ENCODE measurements around the gene VPS35.

The VPS35 gene

GRCh38 chr16:46709469-46710005, 20.6 kb upstream of the VPS35 start:
- TF ChIP-seq NFIC (IDR thresholded peaks at IDR 0.05) = no peak
- TF ChIP-seq RAD21 (IDR thresholded peaks at IDR 0.05; ENCODE audit: low read depth) = no peak
- no peak for TF ChIP-seq FOXM1 (IDR thresholded peaks at IDR 0.05; ENCODE audit: borderline replicate concordance, low read depth)
- no peak for TF ChIP-seq TEAD4 (IDR thresholded peaks at IDR 0.05)
- no peak for TF ChIP-seq EGR1 (IDR thresholded peaks at IDR 0.05)
- TF ChIP-seq ZBTB7A (IDR thresholded peaks at IDR 0.05; ENCODE audit: low read depth) = no peak
- TF ChIP-seq YY1 (IDR thresholded peaks at IDR 0.05; ENCODE audit: low read depth) = no peak

GRCh38 chr16:46706642-46707041, 17.7 kb upstream of the VPS35 start:
- TF ChIP-seq REST (IDR thresholded peaks at IDR 0.05; ENCODE audit: low read depth) (no peak), USF1 (IDR thresholded peaks at IDR 0.05) (no peak), TCF12 (IDR thresholded peaks at IDR 0.05; ENCODE audit: low read depth) (no peak), TEAD4 (IDR thresholded peaks at IDR 0.05) (no peak), FOXM1 (IDR thresholded peaks at IDR 0.05; ENCODE audit: borderline replicate concordance, low read depth) (no peak), MAX (IDR thresholded peaks at IDR 0.05) (no peak), YY1 (IDR thresholded peaks at IDR 0.05; ENCODE audit: low read depth) (no peak), NFIC (IDR thresholded peaks at IDR 0.05) (no peak), TAF1 (IDR thresholded peaks at IDR 0.05; ENCODE audit: low read depth) (no peak), CEBPB (IDR thresholded peaks at IDR 0.05) (no peak)

- TF ChIP-seq ZBTB7A (IDR thresholded peaks at IDR 0.05; ENCODE audit: low read depth) (no peak), EP300 (IDR thresholded peaks at IDR 0.05; ENCODE audit: borderline replicate concordance) (no peak), TCF12 (IDR thresholded peaks at IDR 0.05; ENCODE audit: low read depth) (no peak), USF1 (IDR thresholded peaks at IDR 0.05) (no peak), RAD21 (IDR thresholded peaks at IDR 0.05; ENCODE audit: low read depth) (no peak), CEBPB (IDR thresholded peaks at IDR 0.05) (no peak), EGR1 (IDR thresholded peaks at IDR 0.05) (no peak), MAX (IDR thresholded peaks at IDR 0.05) (no peak), REST (IDR thresholded peaks at IDR 0.05; ENCODE audit: low read depth) (no peak), TEAD4 (IDR thresholded peaks at IDR 0.05) (no peak), TAF1 (IDR thresholded peaks at IDR 0.05; ENCODE audit: low read depth) (no peak), FOXM1 (IDR thresholded peaks at IDR 0.05; ENCODE audit: borderline replicate concordance, low read depth) (no peak), YY1 (IDR thresholded peaks at IDR 0.05; ENCODE audit: low read depth) (no peak)
Observed at GRCh38 chr16:46702030-46702429, 13.1 kb upstream of the VPS35 start.

- TF ChIP-seq RAD21 (IDR thresholded peaks at IDR 0.05; ENCODE audit: low read depth) (no peak), ZBTB7A (IDR thresholded peaks at IDR 0.05; ENCODE audit: low read depth) (no peak), CEBPB (IDR thresholded peaks at IDR 0.05) (no peak), NFIC (IDR thresholded peaks at IDR 0.05) (no peak), TEAD4 (IDR thresholded peaks at IDR 0.05) (no peak), MAX (IDR thresholded peaks at IDR 0.05) (no peak)
Observed at GRCh38 chr16:46701615-46702014, 12.6 kb upstream of the VPS35 start.

- TF ChIP-seq CEBPB (IDR thresholded peaks at IDR 0.05) (no peak), USF1 (IDR thresholded peaks at IDR 0.05) (no peak), EGR1 (IDR thresholded peaks at IDR 0.05) (no peak), RAD21 (IDR thresholded peaks at IDR 0.05; ENCODE audit: low read depth) (no peak), TEAD4 (IDR thresholded peaks at IDR 0.05) (no peak), CREB1 (IDR thresholded peaks at IDR 0.05; ENCODE audit: low read depth) (no peak)
Observed at GRCh38 chr16:46700048-46700447, 11.1 kb upstream of the VPS35 start.

GRCh38 chr16:46696957-46697356, 8.0 kb upstream of the VPS35 start:
- no peak for TF ChIP-seq REST (IDR thresholded peaks at IDR 0.05; ENCODE audit: low read depth)
